GM12872 (cell line): ENCODE measurements around the gene IGFBP4.
A peak's percentile ranks its signal among the peaks of the same experiment; 100 is the strongest.

Experiments used
- TF ChIP-seq, protein P1 (sequence below): IDR thresholded peaks from 3 replicates; pipeline ENCODE4 v1.5.1; 2011; ENCODE audit warnings: low read depth, mild to moderate bottlenecking, low read length, moderate library complexity; ENCODE audit not compliant: insufficient read depth

Gene IGFBP4

DNA sequence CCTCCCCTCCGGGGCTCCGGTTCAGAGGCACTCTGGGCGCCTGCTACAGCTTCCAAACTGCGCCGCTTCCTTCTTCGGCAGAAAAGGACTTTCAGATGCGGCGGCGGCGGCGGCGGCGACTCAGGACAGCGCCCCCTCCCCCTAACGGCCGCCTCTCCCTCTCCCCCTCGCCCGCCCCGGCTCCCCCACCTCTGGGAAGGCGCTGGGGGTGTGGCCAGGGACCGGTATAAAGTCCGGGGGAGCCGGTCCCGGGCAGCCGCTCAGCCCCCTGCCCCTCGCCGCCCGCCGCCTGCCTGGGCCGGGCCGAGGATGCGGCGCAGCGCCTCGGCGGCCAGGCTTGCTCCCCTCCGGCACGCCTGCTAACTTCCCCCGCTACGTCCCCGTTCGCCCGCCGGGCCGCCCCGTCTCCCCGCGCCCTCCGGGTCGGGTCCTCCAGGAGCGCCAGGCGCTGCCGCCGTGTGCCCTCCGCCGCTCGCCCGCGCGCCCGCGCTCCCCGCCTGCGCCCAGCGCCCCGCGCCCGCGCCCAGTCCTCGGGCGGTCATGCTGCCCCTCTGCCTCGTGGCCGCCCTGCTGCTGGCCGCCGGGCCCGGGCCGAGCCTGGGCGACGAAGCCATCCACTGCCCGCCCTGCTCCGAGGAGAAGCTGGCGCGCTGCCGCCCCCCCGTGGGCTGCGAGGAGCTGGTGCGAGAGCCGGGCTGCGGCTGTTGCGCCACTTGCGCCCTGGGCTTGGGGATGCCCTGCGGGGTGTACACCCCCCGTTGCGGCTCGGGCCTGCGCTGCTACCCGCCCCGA is at the start of gene IGFBP4:
IGFBP4 (plus strand) TSS at position 255 of the 792 bp plus-strand sequence; CDS start at position 541, 286 bp downstream.
- TF ChIP-seq, protein P1, sequence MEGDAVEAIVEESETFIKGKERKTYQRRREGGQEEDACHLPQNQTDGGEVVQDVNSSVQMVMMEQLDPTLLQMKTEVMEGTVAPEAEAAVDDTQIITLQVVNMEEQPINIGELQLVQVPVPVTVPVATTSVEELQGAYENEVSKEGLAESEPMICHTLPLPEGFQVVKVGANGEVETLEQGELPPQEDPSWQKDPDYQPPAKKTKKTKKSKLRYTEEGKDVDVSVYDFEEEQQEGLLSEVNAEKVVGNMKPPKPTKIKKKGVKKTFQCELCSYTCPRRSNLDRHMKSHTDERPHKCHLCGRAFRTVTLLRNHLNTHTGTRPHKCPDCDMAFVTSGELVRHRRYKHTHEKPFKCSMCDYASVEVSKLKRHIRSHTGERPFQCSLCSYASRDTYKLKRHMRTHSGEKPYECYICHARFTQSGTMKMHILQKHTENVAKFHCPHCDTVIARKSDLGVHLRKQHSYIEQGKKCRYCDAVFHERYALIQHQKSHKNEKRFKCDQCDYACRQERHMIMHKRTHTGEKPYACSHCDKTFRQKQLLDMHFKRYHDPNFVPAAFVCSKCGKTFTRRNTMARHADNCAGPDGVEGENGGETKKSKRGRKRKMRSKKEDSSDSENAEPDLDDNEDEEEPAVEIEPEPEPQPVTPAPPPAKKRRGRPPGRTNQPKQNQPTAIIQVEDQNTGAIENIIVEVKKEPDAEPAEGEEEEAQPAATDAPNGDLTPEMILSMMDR: peak; percentile 64

DNA sequence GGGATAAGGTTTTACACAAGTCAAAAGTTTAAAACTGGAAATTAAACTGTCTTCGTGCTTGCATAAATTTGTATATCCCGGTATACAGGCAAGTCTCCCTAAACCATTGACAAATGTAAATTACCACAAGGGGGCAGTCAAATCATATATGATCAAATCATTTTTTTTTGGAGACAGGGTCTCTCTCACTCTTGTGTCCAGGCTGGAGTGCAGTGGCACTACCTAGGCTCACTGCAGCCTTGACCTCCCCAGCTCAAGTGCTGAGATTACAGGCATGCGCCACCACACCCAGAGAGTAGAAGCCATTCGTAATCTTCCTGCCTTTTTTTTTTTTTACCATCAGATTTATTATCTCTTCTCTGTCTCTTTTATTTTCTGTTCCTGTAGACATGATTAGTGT is 44.1 kb upstream of the IGFBP4 start:
- TF ChIP-seq, protein P1: peak; percentile 48; the same call in 2 of the 3 replicates

DNA sequence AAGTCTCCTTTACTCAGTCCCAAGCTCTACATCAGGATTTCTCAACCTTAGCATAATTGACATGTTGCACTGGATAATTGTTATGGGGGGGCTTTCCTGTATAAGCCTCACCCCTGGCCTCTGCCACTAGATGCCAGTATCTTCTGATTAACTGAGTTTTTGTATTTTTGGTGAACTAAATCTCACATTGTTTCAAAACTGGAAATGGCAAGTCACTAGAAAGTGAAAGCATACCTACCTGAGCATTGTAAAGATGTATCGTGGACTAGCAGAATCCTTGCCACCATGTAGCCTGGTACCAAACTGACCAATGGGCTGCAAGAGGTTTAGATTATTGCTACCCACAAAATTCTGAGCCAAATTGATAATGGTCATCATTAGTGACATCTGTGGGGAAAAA is 40.6 kb upstream of the IGFBP4 start:
- TF ChIP-seq, protein P1: no peak

DNA sequence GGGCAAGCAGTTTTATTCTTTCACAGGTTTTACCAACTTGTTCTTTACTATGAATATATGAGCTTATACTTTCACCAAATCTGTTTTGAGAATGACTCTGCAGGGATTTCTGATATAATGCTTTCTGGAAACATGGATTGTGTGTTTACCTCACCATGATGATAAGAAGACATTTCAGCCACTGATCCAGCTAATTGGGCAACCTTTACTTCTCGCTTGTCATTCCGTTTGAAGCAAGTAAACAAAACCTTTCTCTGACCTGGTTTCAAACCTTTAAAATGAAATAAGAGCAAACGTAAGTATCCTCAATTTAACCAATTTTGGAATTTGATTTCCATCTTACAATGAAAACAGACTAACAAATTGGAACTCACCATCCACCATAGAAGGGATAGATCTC is 39.2 kb upstream of the IGFBP4 start:
- TF ChIP-seq, protein P1: no peak

DNA sequence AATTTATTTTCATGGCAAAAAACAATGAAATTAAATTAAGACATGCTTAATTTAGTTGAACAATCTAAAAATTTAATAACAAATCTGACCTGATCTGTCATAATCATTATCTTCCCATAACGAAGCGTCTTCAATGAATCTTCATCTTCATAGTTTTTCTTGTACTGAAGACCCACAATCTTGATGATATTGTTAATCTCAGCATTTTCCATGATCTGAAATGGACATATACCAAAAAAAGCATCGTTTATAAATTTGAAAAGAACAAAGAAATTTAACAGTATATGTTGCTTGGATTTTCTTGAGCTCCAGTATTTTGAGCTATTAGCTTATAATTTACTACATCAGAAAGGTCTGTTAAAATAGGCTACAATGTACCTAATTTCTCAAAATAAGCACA is 35.8 kb upstream of the IGFBP4 start:
- TF ChIP-seq, protein P1: no peak

DNA sequence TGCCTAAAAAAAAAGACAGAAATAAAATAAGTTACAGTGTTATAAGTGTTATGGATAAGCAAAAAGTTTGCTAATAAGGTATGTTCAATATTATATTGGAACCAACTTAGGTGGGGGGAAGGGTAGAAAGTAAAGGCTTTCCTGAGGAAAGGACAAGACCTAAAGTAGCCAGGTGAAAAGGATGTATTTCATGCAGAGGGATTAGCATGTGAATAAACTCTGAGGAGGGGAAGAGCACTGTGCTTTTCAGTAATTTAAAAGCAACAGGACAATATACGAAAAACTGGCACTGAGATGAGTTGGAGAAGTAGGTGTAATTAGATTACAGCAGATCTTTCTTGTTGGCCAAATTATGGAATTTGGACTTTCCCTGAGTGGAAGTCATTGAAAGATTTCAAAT is 33.2 kb upstream of the IGFBP4 start:
- TF ChIP-seq, protein P1: no peak

DNA sequence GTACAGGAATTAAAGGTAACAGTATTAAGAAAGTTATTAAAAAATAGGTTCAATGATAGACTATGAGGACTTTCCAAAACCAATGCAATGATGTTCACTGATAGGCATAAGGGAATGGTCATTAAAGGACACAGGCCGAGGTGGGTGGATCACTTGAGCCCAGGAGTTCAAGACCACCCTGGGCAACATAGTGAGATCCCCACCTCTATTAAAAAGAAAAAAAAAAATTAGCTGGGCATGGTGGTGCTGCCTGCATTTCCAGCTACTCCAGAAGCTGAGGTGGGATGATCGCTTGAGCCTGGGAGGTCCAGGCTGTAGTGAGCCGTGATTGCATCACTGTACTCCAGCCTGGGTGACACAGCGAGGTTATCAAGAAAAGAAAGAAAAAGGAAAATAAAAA is 31.4 kb upstream of the IGFBP4 start:
- TF ChIP-seq, protein P1: no peak
